ENCODE results near the gene NOL4L. TPM values are rescaled to one million over a fixed set of nuclear protein-coding genes. Genes with fewer than 3 reads are reported as not detected.

The NOL4L gene
- polyA plus RNA-seq, 3 donors, result 1.1 to 30.9 (median 2.8) TPM

DNA sequence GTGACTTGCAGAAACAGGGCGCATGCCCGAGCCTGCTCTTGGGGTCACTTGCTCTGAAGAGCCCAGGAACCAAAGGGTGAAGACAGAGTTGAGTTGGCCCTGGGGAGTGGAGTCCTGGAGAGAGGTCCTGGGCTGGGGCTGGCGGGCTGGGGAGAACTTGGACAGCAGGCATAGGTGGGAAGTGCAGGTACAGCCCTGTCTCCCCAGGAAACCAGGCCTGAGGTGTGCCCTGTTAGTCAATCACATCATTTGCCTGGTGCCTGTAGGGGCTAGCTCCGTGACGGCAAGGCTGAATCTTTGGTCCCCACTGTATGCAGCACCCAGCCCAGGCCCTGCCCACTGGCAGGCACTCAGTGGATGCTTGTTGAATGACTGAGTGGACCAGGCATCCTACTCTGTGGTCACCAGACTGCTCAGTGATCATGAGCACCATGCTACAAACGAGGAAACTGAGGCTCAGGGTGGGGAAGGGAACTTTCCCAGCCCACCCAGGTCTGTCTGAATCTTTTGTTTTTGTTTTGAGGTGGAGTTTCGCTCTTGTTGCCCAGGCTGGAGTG lies 15.6 kb upstream of the NOL4L start:
- H3K27me3 Mint-ChIP-seq (ENCODE audit: low read depth in 3 of 3), result peaks cover 0 to 2% (median 0%) of the 10 kb centered on the region in 3 donors
- WGBS (ENCODE audit: insufficient coverage), result 89% methylated on average over 3 of the region's 7 CpGs

DNA sequence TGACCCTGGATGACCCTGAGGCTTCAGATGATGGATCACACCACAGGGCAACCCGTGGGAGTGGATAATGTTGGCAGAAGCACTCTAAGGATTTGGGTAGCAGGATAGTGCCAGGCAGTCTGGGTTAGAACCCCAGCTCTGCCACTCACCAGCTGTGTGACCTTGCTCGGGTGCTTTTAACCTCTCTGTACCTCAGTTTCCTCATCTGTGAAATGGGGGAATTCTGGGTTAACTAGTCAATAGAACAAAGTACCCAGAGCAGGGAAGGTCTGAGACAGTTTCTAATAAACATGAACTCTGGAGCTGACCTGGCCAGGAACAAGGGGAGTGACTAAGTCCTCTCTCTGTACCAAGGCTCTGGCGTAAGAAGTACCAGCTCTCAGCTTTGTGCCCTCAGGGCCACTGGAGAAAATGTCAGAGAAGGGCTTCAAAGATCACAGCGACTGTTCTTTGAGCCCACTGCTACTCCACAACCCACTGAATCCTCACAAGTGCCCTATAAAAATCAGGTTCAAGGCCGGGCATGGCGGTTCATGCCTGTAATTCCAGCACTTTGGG lies 14.7 kb upstream of the NOL4L start:
- no peaks in the 10 kb centered on the region for H3K9me3 ChIP-seq (replicated peaks in 1 of 2; ENCODE audit: control insufficient read depth in 1 of 2, insufficient read depth in 1 of 2, low read length in 2 of 2)
- H3K9ac ChIP-seq (ENCODE audit: insufficient read depth, low read length, poor library complexity, severe bottlenecking), result no peak overlapping the region
- Mint-ChIP-seq H3K4me1 (peaks cover 24% of the 10 kb centered on the region), H3K9me3 (no peaks in the 10 kb centered on the region), H3K4me3 (no peak overlapping the region), H3K36me3 (peaks cover under 1 to 4% of the 10 kb centered on the region in 2 donors), H3K27me3 (ENCODE audit: low read depth in 3 of 3) (peaks cover 0 to 2% (median 0%) of the 10 kb centered on the region in 3 donors), H3K27ac (no peak overlapping the region)
- 100% methylated on average over 4 of the region's 6 CpGs for WGBS (ENCODE audit: insufficient coverage)
- no peak for TF ChIP-seq CTCF (IDR thresholded peaks at IDR 0.05)
- peaks cover 36 to 40% of the 10 kb centered on the region in 2 donors for H3K4me1 ChIP-seq (ENCODE audit: control insufficient read depth in 1 of 2, insufficient read depth in 2 of 2, low read length in 2 of 2)
- no peak overlapping the region for H3K4me2 ChIP-seq (replicated peaks; ENCODE audit: extremely low read depth, low read length, poor library complexity, severe bottlenecking)
- H3K4me3 ChIP-seq (replicated peaks in 1 of 3; ENCODE audit: low read depth in 2 of 3, low read length in 3 of 3), result no peak overlapping the region
- intact Hi-C loops (cut with micrococcal nuclease), result no loop called here
- no peaks in the 10 kb centered on the region for H3K79me2 ChIP-seq (ENCODE audit: insufficient read depth, low read length)
- no peaks in the 10 kb centered on the region for H4K20me1 ChIP-seq (ENCODE audit: insufficient read depth, low read length)
- no peaks in the 10 kb centered on the region for H3K36me3 ChIP-seq (replicated peaks in 1 of 2; ENCODE audit: control insufficient read depth in 1 of 2, insufficient read depth in 2 of 2, low read length in 2 of 2)
- H2AFZ ChIP-seq (ENCODE audit: insufficient read depth, low read depth, low read length, poor library complexity, severe bottlenecking), result no peak overlapping the region
- DNase-seq, result no peak
- H3K27ac ChIP-seq (ENCODE audit: low read depth in 1 of 2, low read length in 2 of 2), result no peak overlapping the region
- no peaks in the 10 kb centered on the region for H3K27me3 ChIP-seq (ENCODE audit: control insufficient read depth in 2 of 2, insufficient read depth in 2 of 2, low read length in 2 of 2)

More for the DNA sequence above, 15.6 kb upstream of the NOL4L start:
- Histone ChIP-seq H3K9me3 (replicated peaks in 1 of 2; ENCODE audit: control insufficient read depth in 1 of 2, insufficient read depth in 1 of 2, low read length in 2 of 2) (no peaks in the 10 kb centered on the region), H3K79me2 (ENCODE audit: insufficient read depth, low read length) (no peaks in the 10 kb centered on the region), H3K4me2 (replicated peaks; ENCODE audit: extremely low read depth, low read length, poor library complexity, severe bottlenecking) (no peak overlapping the region), H3K27ac (ENCODE audit: low read depth in 1 of 2, low read length in 2 of 2) (no peak overlapping the region), H3K27me3 (ENCODE audit: control insufficient read depth in 2 of 2, insufficient read depth in 2 of 2, low read length in 2 of 2) (no peaks in the 10 kb centered on the region), H4K20me1 (ENCODE audit: insufficient read depth, low read length) (no peaks in the 10 kb centered on the region), H3K4me1 (ENCODE audit: control insufficient read depth in 1 of 2, insufficient read depth in 2 of 2, low read length in 2 of 2) (peaks cover 45 to 49% of the 10 kb centered on the region in 2 donors), H2AFZ (ENCODE audit: insufficient read depth, low read depth, low read length, poor library complexity, severe bottlenecking) (no peak overlapping the region), H3K9ac (ENCODE audit: insufficient read depth, low read length, poor library complexity, severe bottlenecking) (no peak overlapping the region), H3K36me3 (replicated peaks in 1 of 2; ENCODE audit: control insufficient read depth in 1 of 2, insufficient read depth in 2 of 2, low read length in 2 of 2) (no peaks in the 10 kb centered on the region), H3K4me3 (replicated peaks in 1 of 3; ENCODE audit: low read depth in 2 of 3, low read length in 3 of 3) (no peak overlapping the region)
- Mint-ChIP-seq H3K4me1 (peaks cover 24% of the 10 kb centered on the region), H3K9me3 (no peaks in the 10 kb centered on the region), H3K36me3 (peaks cover 2 to 6% of the 10 kb centered on the region in 2 donors), H3K4me3 (no peak overlapping the region), H3K27ac (peak overlapping the region in 1 of 7 donors; percentile 11)
- intact Hi-C loops (cut with micrococcal nuclease), result no loop called here
- no peak for TF ChIP-seq CTCF (IDR thresholded peaks at IDR 0.05)
- no peak for DNase-seq

All from CD14-positive monocyte (primary cell).